Glomerular visceral epithelial cell (primary cell): ENCODE results near the gene CCDC148.
A peak's percentile ranks its signal among the peaks of the same experiment; 100 is the strongest.

ENCODE experiments used
- DNase-seq: peaks from one replicate; pipeline ENCODE4 v3.0.0-alpha.2; 2016; ENCODE audit errors: extremely low spot score

Gene CCDC148

GRCh38 chr2:158125756-158126498 is 330.6 kb downstream of the CCDC148 start:
- peak; percentile 25 for DNase-seq

GRCh38 chr2:158124896-158125295 is 331.7 kb downstream of the CCDC148 start:
- no peak for DNase-seq
